Ecto neural progenitor cell (in vitro differentiated cells): ENCODE measurements around the gene HEYL.
A peak's percentile ranks its signal among the peaks of the same experiment; 100 is the strongest.

Experiments
- DNase-seq: peaks from one replicate; pipeline ENCODE4 v3.0.0-alpha.2; 2018; ENCODE audit warnings: low spot score

The HEYL gene

DNA sequence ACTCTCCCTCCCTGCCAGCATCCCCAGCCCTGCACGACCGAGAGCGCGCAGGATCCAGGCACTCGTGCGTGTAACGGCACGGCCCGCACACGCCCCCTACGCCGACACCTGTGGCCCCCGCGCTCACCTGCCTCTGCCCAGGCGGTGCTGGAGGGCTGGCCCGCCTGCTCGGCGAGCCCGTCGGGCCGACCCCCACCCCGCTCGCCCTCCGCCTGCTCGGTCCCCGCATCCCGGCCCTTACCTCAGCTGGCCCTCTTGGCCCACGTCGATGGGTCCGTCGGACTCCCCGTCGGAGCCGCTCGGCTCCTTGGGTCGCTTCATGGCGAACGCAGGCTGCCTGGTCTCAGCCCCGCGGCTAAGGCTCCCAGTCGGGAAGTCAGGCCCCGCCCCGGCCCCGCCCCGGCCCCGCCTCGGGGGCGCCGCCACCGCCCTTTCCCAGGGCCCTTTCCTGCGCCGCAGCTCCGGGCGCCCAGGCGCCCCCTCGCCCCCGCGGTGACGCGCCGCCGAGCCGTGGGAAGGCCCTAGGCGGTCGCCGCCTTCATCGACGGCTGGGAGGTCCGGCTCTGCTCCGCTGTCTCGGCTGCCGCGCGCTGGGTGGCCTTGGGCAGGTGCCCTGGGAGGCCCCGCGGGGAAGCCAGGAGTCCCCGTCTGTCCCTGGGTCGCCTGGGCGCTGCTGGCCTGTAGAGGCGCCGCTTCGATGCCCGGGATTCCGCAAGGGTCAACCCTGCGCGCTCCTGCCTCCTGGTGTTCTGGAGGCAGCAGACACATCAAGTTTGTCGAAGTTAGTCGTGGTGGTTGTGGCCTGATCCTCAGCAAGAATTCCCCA, at the start of gene HEYL:
TSS of gene HEYL (minus strand) at position 339 of the 826 bp plus-strand sequence. CDS start at position 321, 18 bp downstream.
- DNase-seq, result peak; percentile 92

DNA sequence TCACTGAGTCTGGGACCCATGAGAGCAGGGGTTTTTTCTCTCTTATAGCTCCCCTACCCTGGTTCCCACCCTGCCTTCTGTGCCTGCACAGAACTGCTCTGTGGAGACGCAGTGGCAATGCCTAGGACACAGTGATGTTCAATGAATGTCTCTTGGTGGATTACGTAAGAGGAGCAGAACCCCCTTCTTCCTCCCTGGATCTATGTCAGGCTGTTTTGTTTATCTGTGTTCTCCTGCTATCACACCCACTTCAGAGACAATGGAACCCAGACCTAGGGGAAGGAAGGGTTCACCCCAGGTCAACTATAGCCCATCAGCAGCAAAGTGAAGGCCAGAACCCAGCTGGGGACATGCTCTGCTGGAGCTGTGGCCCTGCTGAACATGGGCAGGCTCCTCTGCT, 49.8 kb upstream of the HEYL start:
- DNase-seq, result no peak

- no peak for DNase-seq
These were observed 49.3 kb upstream of the HEYL start for GRCh38 chr1:39688706-39689105.

DNA sequence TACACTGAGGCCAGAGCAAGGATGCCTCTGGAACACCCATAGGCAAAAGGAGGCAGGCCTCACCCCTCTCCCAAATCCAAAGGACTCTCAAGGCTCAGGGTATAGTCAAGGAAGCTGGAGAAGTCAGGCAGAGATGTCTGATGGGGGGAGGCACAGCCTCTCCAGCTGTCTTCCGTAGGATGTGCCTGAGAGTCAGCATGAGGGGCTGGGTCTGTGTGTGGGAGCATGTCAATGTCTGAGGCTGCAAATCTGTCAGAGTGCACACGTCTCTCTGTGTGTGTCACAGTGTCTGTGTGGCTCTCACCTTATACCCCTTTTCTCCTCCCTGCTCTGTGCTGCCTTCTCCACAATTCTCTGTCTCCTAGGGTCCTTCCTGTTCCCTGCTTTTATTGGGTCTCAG, 47.8 kb upstream of the HEYL start:
- DNase-seq, result no peak

DNA sequence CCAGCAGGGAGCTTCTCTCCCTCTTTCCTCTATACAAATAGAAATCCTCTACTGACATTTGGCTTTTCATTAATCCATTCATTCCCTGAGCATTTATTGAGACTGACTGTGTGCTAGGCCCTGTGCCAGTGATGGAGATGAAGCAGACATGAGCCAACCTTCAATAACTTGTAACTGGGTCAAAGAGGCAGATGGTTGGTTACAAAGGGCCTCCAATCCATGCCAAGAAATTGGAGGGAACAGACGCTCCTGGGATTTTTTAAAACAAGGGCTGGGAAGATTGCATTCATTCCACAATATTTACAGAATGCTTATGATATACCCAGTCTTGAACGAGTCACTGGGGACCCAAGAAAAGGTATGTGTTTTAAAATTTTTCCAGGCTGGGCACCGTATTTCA, 45.6 kb upstream of the HEYL start:
- no peak for DNase-seq

GRCh38 chr1:39684313-39684664, 44.8 kb upstream of the HEYL start:
- no peak for DNase-seq

DNA sequence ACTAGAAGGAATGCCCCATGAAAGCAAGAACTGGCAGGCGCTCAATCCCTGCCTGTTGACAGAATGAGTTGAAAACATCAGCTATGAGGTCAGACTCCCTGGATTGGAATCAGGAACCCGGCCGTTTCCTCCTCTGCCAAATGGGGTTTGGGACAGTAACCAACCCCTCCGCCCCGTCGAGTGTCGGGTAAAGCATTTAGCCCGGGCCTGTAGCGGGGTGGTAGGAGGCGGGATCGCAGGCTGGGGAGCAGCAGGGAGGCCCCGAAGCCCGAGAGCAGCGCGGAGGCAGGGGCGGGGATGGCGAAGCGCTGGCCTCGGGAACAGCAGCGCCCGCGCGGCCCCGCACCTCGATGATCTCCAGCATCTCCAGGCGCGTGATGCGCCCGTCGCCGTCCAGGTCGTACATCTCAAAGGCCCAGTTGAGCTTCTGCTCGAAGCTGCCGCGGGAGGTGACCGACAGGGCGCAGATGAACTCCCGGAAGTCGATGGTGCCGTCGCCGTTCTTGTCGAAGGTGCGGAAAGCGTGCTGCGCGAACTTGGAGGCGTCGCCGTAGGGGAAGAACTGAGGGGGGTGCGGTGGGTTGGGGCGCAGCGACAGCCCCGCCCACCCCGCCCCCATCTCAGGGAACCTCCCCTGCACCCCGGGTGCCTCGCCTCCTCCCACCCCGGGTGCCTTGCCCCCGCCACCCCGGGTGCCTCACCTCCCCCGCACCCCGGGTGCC, 44.3 kb upstream of the HEYL start:
- no peak for DNase-seq

GRCh38 chr1:39681999-39682398, 42.6 kb upstream of the HEYL start:
- DNase-seq, result no peak

DNA sequence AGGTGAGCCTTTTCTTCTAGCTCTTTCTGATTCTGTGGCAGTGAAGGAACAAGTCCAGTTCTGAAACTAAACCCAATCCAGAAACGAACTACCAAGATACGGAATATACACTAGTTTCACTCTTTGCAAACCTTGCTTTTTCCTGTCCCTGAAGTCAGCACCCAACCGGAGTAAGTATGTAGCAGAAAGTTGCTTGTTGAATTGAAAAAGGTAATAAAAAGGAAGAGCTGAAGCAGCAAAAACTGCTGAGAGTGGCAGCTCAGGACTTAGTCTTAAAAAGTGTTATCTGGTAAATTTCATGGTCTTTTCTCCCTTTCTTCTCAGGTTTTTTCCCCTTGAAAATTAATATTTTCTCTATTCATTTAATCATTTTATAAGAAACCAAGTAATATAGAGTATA, 41.9 kb upstream of the HEYL start:
- no peak for DNase-seq

DNA sequence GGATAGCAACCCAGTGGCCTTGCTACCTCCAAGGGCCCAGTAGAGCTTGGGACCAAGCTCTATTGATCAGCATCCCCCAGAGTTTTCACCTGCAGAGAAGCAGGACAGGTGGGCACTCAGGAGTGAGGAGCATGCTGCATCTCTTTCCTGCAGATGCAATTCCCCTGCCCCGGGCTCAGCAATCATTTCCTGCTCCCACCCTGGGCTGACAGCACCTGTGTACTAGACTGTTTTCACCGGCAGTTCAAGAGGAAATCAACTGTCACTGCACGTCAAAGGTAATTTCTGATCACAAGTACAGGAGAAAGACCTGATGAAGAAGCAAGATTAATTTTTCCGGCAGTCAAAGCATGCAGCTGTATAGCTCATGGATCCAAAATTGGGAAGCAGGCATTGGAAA, 41.3 kb upstream of the HEYL start:
- DNase-seq, result no peak

GRCh38 chr1:39679821-39680220, 40.4 kb upstream of the HEYL start:
- DNase-seq, result no peak

DNA sequence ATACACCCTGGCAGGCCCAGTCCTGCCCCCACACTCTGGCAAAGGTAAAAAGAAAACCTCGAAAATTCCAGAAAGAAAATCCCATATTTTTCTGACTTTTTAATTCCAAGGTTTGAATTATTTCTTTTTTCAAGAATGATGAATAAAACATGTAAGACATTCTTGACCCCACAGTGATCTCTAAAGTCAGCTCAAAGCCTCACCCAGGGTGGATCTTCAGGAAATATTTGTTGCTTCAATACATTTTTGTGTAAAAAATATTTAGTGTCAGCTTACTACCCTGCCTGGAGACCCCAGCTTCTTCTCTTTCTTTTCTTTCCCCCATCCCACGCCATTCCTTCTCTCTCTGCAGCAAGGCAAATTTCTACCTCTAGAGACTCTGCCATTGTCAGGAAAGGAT, 39.4 kb upstream of the HEYL start:
- no peak for DNase-seq

- no peak for DNase-seq
These were observed 38.2 kb upstream of the HEYL start for GRCh38 chr1:39677645-39678044.

- DNase-seq, result no peak
These were observed 37.6 kb upstream of the HEYL start for GRCh38 chr1:39676948-39677548.

DNA sequence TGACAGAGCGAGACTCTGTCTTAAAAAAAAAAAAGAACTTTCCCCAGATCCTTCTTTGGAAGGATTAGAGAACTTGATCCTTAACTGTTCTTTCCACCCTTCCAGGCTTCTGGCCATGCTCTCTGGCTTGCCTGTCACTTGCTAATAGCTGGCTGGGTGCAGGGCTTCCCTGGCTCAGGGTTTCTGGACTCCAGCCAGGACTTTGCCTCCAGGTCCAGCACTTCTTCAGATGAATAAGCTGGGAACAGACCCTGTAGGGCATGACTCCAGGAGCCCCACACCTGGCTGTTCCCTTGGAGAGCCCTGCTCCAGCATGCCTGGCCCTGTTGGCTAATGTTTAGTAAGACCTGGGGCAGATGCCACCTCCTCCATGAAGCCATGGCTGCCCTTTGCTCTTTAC, 35.8 kb upstream of the HEYL start:
- no peak for DNase-seq

- no peak for DNase-seq
These were observed 33.8 kb upstream of the HEYL start for GRCh38 chr1:39673215-39673614.

- peak; percentile 68 for DNase-seq
These were observed 33.1 kb upstream of the HEYL start for GRCh38 chr1:39672551-39672947.

- peak; percentile 66 for DNase-seq
These were observed 32.5 kb upstream of the HEYL start, which contains the start of gene NT5C1A for GRCh38 chr1:39671793-39672550. NT5C1A (minus strand) TSS chr1:39672107; CDS start chr1:39672038, 69 bp downstream.

DNA sequence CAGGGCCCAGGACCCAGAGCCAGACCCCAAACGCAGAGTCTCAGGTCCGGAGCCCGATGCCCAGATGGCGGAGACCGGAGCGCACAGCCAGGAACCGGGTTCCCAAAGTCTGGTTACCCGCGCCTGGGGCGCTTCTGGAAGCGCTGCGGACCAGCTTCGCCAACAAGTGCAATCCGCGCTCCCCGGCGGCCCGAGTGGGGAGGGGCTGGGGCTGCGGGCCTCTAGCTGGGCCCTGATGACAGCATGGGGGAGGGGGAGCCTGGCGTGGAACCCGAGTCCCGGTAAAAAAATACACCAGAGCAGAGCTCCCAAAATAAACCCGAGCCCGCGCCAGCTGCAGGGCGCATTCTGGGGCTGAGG, 32.0 kb upstream of the HEYL start:
- DNase-seq, result peak; percentile 64

GRCh38 chr1:39670689-39671088, 31.2 kb upstream of the HEYL start:
- DNase-seq, result no peak

DNA sequence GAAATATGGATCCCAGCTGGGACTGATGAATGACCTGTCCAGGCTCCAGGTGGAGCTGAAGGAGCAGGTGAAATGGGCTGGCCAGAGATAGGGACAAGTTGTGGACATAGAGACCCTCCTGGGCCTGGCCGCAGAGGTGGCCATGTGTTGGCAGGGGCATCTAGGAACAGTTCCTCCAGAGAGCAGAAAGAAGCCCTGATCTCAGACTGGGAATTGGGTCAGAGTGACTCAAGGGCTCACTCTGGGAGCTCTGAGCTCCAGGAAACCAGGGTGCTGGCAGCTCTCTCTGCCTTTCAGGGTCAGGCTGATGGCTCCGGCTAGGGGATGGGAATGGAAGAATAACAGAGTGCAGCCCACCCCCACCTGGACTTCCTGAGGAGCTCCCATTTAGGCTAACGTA, 29.5 kb upstream of the HEYL start:
- DNase-seq, result no peak

GRCh38 chr1:39668111-39668510, 28.7 kb upstream of the HEYL start:
- DNase-seq, result no peak
